SU-DHL-6 (cell line): ENCODE results near the gene ZFP1.

Experiments used
- H2AFZ ChIP-seq: fragments of 200-600 bp; sonication (generic); 2 replicates; pipeline ENCODE4 v1.6.1; 2014; ENCODE audit warnings: low read depth, mild to moderate bottlenecking, moderate library complexity, mixed read lengths, antibody characterized with exemption, low read length; ENCODE audit not compliant: severe bottlenecking
- H3F3A ChIP-seq: fragments of 200-600 bp; shearing (Covaris generic); 2 replicates; pipeline ENCODE4 v1.6.0; 2016; ENCODE audit warnings: antibody characterized with exemption, mild to moderate bottlenecking; ENCODE audit not compliant: insufficient read depth
- H3K27ac ChIP-seq: fragments of 200-600 bp; sonication (generic); 2 replicates; pipeline ENCODE4 v1.5.1; 2016; ENCODE audit warnings: low read depth, mild to moderate bottlenecking, low read length, moderate library complexity, mixed read lengths
- H3K27me3 ChIP-seq: fragments of 200-600 bp; sonication (generic), shearing (Covaris generic); 2 replicates; pipeline ENCODE4 v1.6.0; 2014; ENCODE audit warnings: mild to moderate bottlenecking, low read length
- H3K36me3 ChIP-seq: fragments of 200-600 bp; sonication (generic); 2 replicates; pipeline ENCODE4 v1.6.1; 2014; ENCODE audit warnings: mild to moderate bottlenecking, low read length, mixed read lengths
- H3K4me2 ChIP-seq: fragments of 300-600, 200-600 bp; shearing (Covaris generic), sonication (generic); 2 replicates; pipeline ENCODE4 v1.6.0; 2014; ENCODE audit warnings: low read length, low read depth, mild to moderate bottlenecking; ENCODE audit not compliant: poor library complexity, severe bottlenecking
- H3K4me3 ChIP-seq: fragments of 200-600 bp; sonication (generic); 2 replicates; pipeline ENCODE4 v1.5.1; 2014; ENCODE audit warnings: antibody characterized with exemption, low read length, mild to moderate bottlenecking, mixed read lengths; ENCODE audit not compliant: insufficient read depth, poor library complexity, severe bottlenecking
- H3K79me2 ChIP-seq: fragments of 200-600 bp; sonication (generic); 2 replicates; pipeline ENCODE4 v1.6.1; 2014; ENCODE audit warnings: mild to moderate bottlenecking, low read length, moderate library complexity; ENCODE audit not compliant: insufficient read depth
- H3K9ac ChIP-seq: fragments of 200-600 bp; sonication (generic); 2 replicates; pipeline ENCODE4 v1.7.0; 2014; ENCODE audit warnings: mild to moderate bottlenecking, low read length
- H3K9me2 ChIP-seq: fragments of 200-600 bp; sonication (generic); replicated peaks from 2 replicates; pipeline ENCODE4 v1.6.1; 2014; ENCODE audit warnings: low read length; ENCODE audit not compliant: insufficient read depth
- H3K9me3 ChIP-seq: fragments of 200-600 bp; sonication (generic); 2 replicates; pipeline ENCODE4 v1.6.1; 2014; ENCODE audit warnings: low read length, mixed read lengths; ENCODE audit not compliant: insufficient read depth
- H4K20me1 ChIP-seq: fragments of 200-600 bp; sonication (generic); 2 replicates; pipeline ENCODE4 v1.6.1; 2014; ENCODE audit warnings: low read depth, mild to moderate bottlenecking, antibody characterized with exemption, low read length, moderate library complexity, mixed read lengths
- CTCF ChIP-seq: fragments of 200-600 bp; sonication (generic); IDR thresholded peaks from one replicate; pipeline ENCODE4 v1.5.1; 2017; ENCODE audit warnings: antibody characterized with exemption, mild to moderate bottlenecking, low read length, moderate library complexity; ENCODE audit not compliant: insufficient read depth, poor library complexity, severe bottlenecking
- EZH2phosphoT487 ChIP-seq: fragments of 200-600 bp; sonication (generic), shearing (Covaris generic); conservative IDR thresholded peaks from 2 replicates; pipeline ENCODE4 v1.6.1; 2018; ENCODE audit warnings: mild to moderate bottlenecking, antibody characterized with exemption, low read length, moderate library complexity, mixed read lengths

The ZFP1 gene

GRCh38 chr16:75181630-75182029 is 33.3 kb downstream of the ZFP1 start:
- Histone ChIP-seq H3K9ac (no peak overlapping the region), H3K79me2 (no peaks in the 10 kb centered on the region), H4K20me1 (no peaks in the 10 kb centered on the region), H3K27ac (no peak overlapping the region), H3K27me3 (no peaks in the 10 kb centered on the region), H3F3A (no peaks in the 10 kb centered on the region), H3K9me3 (0 out of 2 replicates have a peak, but pooled peaks cover under 1% of the 10 kb centered on the region), H3K36me3 (no peaks in the 10 kb centered on the region), H3K9me2 (no peaks in the 10 kb centered on the region), H3K4me2 (no peak overlapping the region), H2AFZ (no peak overlapping the region), H3K4me3 (no peak overlapping the region)
- TF ChIP-seq EZH2phosphoT487: no peak
- TF ChIP-seq CTCF: no peak

GRCh38 chr16:75188832-75189477 is 40.6 kb downstream of the ZFP1 start:
- Histone ChIP-seq H3K36me3 (no peaks in the 10 kb centered on the region), H2AFZ (no peak overlapping the region), H4K20me1 (no peaks in the 10 kb centered on the region), H3K4me3 (no peak overlapping the region), H3K79me2 (no peaks in the 10 kb centered on the region), H3K27ac (no peak overlapping the region), H3K9ac (no peak overlapping the region), H3K9me3 (no peaks in the 10 kb centered on the region), H3K9me2 (no peaks in the 10 kb centered on the region), H3K27me3 (no peaks in the 10 kb centered on the region), H3K4me2 (no peak overlapping the region), H3F3A (no peaks in the 10 kb centered on the region)
- TF ChIP-seq EZH2phosphoT487 (no peak), CTCF (no peak)

GRCh38 chr16:75189638-75190245 is 41.4 kb downstream of the ZFP1 start:
- Histone ChIP-seq H4K20me1 (no peaks in the 10 kb centered on the region), H3K27ac (no peak overlapping the region), H3K36me3 (no peaks in the 10 kb centered on the region), H3K4me3 (no peak overlapping the region), H3K4me2 (no peak overlapping the region), H3K9me3 (no peaks in the 10 kb centered on the region), H3K9me2 (no peaks in the 10 kb centered on the region), H3K27me3 (no peaks in the 10 kb centered on the region), H3K79me2 (no peaks in the 10 kb centered on the region), H2AFZ (no peak overlapping the region), H3F3A (no peaks in the 10 kb centered on the region), H3K9ac (no peak overlapping the region)
- TF ChIP-seq CTCF: no peak
